Right forelimb (tissue), 1 donor: ENCODE measurements around the gene UBTD2.
"Not testable (repeated sequence)": the region's sequence is repeated elsewhere in the genome, so short reads cannot be mapped to it uniquely, and the experiment has no call there.

Source experiments
- DNase-seq: peaks from one replicate; pipeline ENCODE4 v3.0.0-alpha.2; 2018

The UBTD2 gene

GRCh38 chr5:172245046-172245445, 38.5 kb downstream of the UBTD2 start:
- DNase-seq = no peak

- no peak for DNase-seq
Measured at GRCh38 chr5:172243302-172243701, 40.3 kb downstream of the UBTD2 start.

GRCh38 chr5:172238334-172238733, 45.2 kb downstream of the UBTD2 start:
- DNase-seq = no peak

- no peak for DNase-seq
Measured at GRCh38 chr5:172235827-172236736, 47.5 kb downstream of the UBTD2 start.

GRCh38 chr5:172235132-172235780, 48.3 kb downstream of the UBTD2 start:
- DNase-seq = no peak

GRCh38 chr5:172234031-172234430, 49.5 kb downstream of the UBTD2 start:
- DNase-seq = no peak

GRCh38 chr5:172229904-172230303, 53.7 kb downstream of the UBTD2 start:
- no peak for DNase-seq

- DNase-seq = no peak
Measured at GRCh38 chr5:172224996-172225395, 58.6 kb downstream of the UBTD2 start.

GRCh38 chr5:172223901-172224873, 59.4 kb downstream of the UBTD2 start:
- DNase-seq = no peak

- DNase-seq = no peak
Measured at GRCh38 chr5:172219296-172219695, 64.3 kb downstream of the UBTD2 start.

GRCh38 chr5:172216345-172216744, 67.2 kb downstream of the UBTD2 start:
- no peak for DNase-seq

GRCh38 chr5:172213126-172213525, 70.4 kb downstream of the UBTD2 start:
- no peak for DNase-seq

- no peak for DNase-seq
Measured at GRCh38 chr5:172211676-172212075, 71.9 kb downstream of the UBTD2 start.

GRCh38 chr5:172209714-172210113, 73.8 kb downstream of the UBTD2 start:
- no peak for DNase-seq

- DNase-seq = no peak
Measured at GRCh38 chr5:172207511-172207910, 76.1 kb downstream of the UBTD2 start.

- not testable (repeated sequence) for DNase-seq
Measured at GRCh38 chr5:172205984-172206383, 77.6 kb downstream of the UBTD2 start.

GRCh38 chr5:172200476-172200875, 83.1 kb downstream of the UBTD2 start:
- no peak for DNase-seq

GRCh38 chr5:172199446-172199845, 84.1 kb downstream of the UBTD2 start:
- DNase-seq = no peak

GRCh38 chr5:172197775-172198174, 85.8 kb downstream of the UBTD2 start:
- not testable (repeated sequence) for DNase-seq

GRCh38 chr5:172194985-172195774, 88.4 kb downstream of the UBTD2 start:
- no peak for DNase-seq

- no peak for DNase-seq
Measured at GRCh38 chr5:172193872-172194271, 89.7 kb downstream of the UBTD2 start, which contains the start of gene EFCAB9. EFCAB9 (plus strand) TSS chr5:172194172; CDS start chr5:172194173, 1 bp downstream.

GRCh38 chr5:172189693-172190296, 93.8 kb downstream of the UBTD2 start:
- no peak for DNase-seq
